SK-N-MC (cell line): ENCODE results near the gene CACNA2D1.
A peak's percentile ranks its signal among the peaks of the same experiment; 100 is the strongest.

ENCODE experiments used
- DNase-seq: peaks from one replicate; pipeline ENCODE4 v3.0.0-alpha.2; 2011; ENCODE audit warnings: low read depth, low spot score
- H3K27ac ChIP-seq: fragments of 200-600 bp; sonication (generic); 2 replicates; pipeline ENCODE4 v1.5.1; 2016; ENCODE audit warnings: mixed run types
- H3K36me3 ChIP-seq: fragments of 200-600 bp; sonication (generic); 2 replicates; pipeline ENCODE4 v1.6.1; 2017; ENCODE audit warnings: antibody characterized with exemption, low read length, mixed read lengths; ENCODE audit not compliant: insufficient read depth
- H3K4me3 ChIP-seq: fragments of 200-600 bp; sonication (generic); 2 replicates; pipeline ENCODE4 v1.5.1; 2016
- H3K9ac ChIP-seq: fragments of 200-600 bp; sonication (generic); 2 replicates; pipeline ENCODE4 v1.8.0; 2017; ENCODE audit warnings: mixed run types, mixed read lengths; ENCODE audit not compliant: insufficient read length
- H3K9me3 ChIP-seq: fragments of 200-600 bp; sonication (generic); 2 replicates; pipeline ENCODE4 v1.6.1; 2017; ENCODE audit warnings: low read depth, mild to moderate bottlenecking, antibody characterized with exemption, low read length, moderate library complexity, mixed read lengths
- EZH2 ChIP-seq: fragments of 200-600 bp; sonication (generic); IDR thresholded peaks from one replicate; pipeline ENCODE4 v1.6.1; 2017; ENCODE audit warnings: antibody characterized with exemption
- FOXP2 ChIP-seq: optimal IDR thresholded peaks from 2 replicates; pipeline ENCODE3; 2011; ENCODE audit warnings: mild to moderate bottlenecking, moderate library complexity; ENCODE audit not compliant: insufficient read depth; ENCODE audit errors: extremely low read length, control extremely low read depth
- POLR2AphosphoS5 ChIP-seq: IDR thresholded peaks from 2 replicates; pipeline ENCODE4 v1.6.1; 2012; ENCODE audit warnings: mild to moderate bottlenecking, low read depth, low read length, borderline replicate concordance

CACNA2D1 gene

DNA sequence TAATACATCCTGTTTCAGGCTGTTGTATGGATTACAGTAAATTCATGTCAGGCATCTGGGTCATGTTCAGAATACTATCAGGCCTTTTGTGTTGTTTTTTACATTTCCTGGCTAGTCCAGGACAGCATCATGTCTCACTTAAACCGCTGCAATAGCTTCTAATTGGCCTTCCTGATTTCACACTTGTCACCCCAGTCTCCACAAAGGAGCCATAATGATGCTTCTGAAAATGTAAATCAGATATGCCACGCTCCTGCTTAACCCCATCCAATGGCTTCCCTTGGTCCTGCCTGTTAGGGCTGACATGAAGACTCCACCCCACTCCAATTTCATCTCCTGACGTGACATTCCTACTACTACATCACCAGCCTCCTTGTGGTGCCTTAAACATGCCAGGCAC lies 220.0 kb downstream of the CACNA2D1 start:
- no peak for DNase-seq
- H3K4me3 ChIP-seq, result no peak overlapping the region
- H3K9me3 ChIP-seq, result no peaks in the 10 kb centered on the region
- no peak overlapping the region for H3K9ac ChIP-seq
- no peaks in the 10 kb centered on the region for H3K36me3 ChIP-seq
- no peak overlapping the region for H3K27ac ChIP-seq
- TF ChIP-seq EZH2, result no peak
- no peak for TF ChIP-seq POLR2AphosphoS5
- TF ChIP-seq FOXP2, result no peak

DNA sequence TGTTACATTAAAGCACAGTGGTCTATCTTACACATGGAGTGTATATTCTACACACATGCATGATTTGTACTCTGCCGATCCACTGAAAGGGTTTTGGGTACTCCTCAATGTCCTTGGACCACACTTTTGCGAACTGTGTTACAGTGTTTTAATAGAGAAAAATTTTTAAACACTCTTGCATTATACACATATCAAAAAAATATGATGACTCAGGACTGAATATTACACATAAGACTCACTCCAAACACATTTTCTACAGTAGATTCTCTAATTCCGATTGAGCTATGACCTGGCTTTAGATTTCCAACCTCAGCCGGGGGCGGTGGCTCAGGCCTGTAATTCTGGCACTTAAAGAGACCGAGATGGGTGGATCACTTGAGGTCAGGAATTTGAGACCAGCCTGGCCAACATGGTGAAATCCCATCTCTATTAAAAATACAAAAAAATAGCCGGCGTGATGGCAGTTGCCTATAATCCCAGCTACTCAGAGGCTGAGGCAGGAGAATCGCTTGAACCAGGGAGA lies 222.4 kb downstream of the CACNA2D1 start:
- Histone ChIP-seq H3K9me3 (no peaks in the 10 kb centered on the region), H3K4me3 (no peak overlapping the region), H3K9ac (no peak overlapping the region), H3K36me3 (no peaks in the 10 kb centered on the region), H3K27ac (no peak overlapping the region)
- DNase-seq, result no peak
- TF ChIP-seq POLR2AphosphoS5, result no peak
- TF ChIP-seq EZH2, result no peak
- TF ChIP-seq FOXP2, result no peak

DNA sequence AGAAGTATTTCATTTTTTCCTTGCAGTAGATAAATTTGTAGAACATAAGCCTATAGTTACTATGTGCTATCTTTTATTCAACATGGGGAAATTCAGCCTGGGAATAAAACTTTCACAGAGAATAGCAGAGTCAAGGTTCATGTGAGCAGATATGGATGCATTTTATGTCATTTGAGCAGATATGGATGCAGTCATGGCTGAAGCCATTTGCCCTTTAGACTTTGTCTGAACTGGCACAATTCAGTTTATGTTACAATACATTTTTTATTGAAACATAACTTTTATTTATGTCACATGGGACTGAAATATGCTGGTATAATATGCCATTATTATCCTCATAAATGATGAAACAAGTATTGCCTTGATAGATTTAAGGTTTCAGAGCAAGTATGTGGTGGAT lies 231.1 kb downstream of the CACNA2D1 start:
- TF ChIP-seq EZH2, result no peak
- no peak for TF ChIP-seq POLR2AphosphoS5
- no peak for TF ChIP-seq FOXP2
- DNase-seq, result no peak
- Histone ChIP-seq H3K36me3 (0 out of 2 replicates have a peak, but pooled peaks cover 4% of the 10 kb centered on the region), H3K9me3 (no peaks in the 10 kb centered on the region), H3K27ac (no peak overlapping the region), H3K9ac (no peak overlapping the region), H3K4me3 (no peak overlapping the region)

GRCh38 chr7:82211333-82211732 lies 232.2 kb downstream of the CACNA2D1 start:
- H3K4me3 ChIP-seq, result no peak overlapping the region
- H3K27ac ChIP-seq, result no peak overlapping the region
- H3K9ac ChIP-seq, result no peak overlapping the region
- no peaks in the 10 kb centered on the region for H3K9me3 ChIP-seq
- TF ChIP-seq EZH2 (no peak), POLR2AphosphoS5 (no peak), FOXP2 (no peak)
- H3K36me3 ChIP-seq, result 0 out of 2 replicates have a peak, but pooled peaks cover 4% of the 10 kb centered on the region
- DNase-seq, result no peak

DNA sequence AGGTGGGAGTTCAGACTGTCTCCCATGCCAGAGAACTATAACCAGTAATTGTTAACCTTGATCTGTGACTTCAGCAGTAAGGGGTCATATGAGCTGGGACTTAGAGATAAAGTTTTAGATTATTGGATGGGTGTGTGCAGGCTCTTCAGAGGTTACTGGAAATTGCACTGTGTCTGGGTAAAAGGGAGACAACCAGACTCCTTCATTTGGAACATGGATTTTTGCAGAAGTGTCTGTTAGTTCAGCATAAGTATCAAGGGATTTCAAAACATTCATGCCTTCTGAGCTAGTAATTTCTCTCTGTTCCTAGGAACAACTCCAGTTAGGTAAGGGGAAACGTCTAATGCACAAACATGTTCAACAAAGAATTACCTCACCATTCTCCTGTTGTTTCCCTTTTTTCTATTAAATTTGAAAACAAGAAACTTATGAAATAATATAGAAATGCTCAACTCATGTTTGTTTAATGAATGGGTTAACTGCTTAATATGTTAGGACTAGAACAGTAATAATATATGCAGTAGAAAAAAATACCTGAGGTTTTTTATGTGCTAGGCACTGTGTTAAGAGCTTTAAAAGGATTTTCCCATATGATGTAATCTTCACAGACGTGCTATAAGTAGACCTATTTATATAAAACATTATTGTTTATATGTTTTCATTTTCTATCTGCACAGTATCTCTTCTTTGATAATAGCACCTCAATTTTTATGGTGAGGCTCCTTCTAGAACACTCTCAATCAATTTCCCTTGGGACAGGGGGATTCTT lies 233.0 kb downstream of the CACNA2D1 start:
- peak overlapping the region; percentile 52 for H3K27ac ChIP-seq
- TF ChIP-seq EZH2, result no peak
- TF ChIP-seq POLR2AphosphoS5, result no peak
- TF ChIP-seq FOXP2, result no peak

GRCh38 chr7:82209179-82209747 lies 234.3 kb downstream of the CACNA2D1 start:
- H3K27ac ChIP-seq, result no peak overlapping the region
- no peaks in the 10 kb centered on the region for H3K9me3 ChIP-seq
- H3K4me3 ChIP-seq, result no peak overlapping the region
- no peak for DNase-seq
- no peak overlapping the region for H3K9ac ChIP-seq
- H3K36me3 ChIP-seq, result peaks cover 3% of the 10 kb centered on the region; the same call in 1 of the 2 replicates
- TF ChIP-seq FOXP2 (no peak), POLR2AphosphoS5 (no peak), EZH2 (no peak)

More for the DNA sequence above, 233.0 kb downstream of the CACNA2D1 start:
- no peak overlapping the region for H3K9ac ChIP-seq
- DNase-seq, result no peak
- H3K4me3 ChIP-seq, result no peak overlapping the region
- no peaks in the 10 kb centered on the region for H3K9me3 ChIP-seq
- H3K36me3 ChIP-seq, result 0 out of 2 replicates have a peak, but pooled peaks cover 4% of the 10 kb centered on the region

- no peak for DNase-seq
- H3K36me3 ChIP-seq, result no peaks in the 10 kb centered on the region; the same call in 1 of the 2 replicates
- no peak overlapping the region for H3K27ac ChIP-seq
- no peak for TF ChIP-seq EZH2
- no peak for TF ChIP-seq POLR2AphosphoS5
- TF ChIP-seq FOXP2, result no peak
- H3K4me3 ChIP-seq, result no peak overlapping the region
- no peak overlapping the region for H3K9ac ChIP-seq
- no peaks in the 10 kb centered on the region for H3K9me3 ChIP-seq
Observed at GRCh38 chr7:82204694-82205093, 238.9 kb downstream of the CACNA2D1 start.

GRCh38 chr7:82202965-82203364 lies 240.6 kb downstream of the CACNA2D1 start:
- TF ChIP-seq POLR2AphosphoS5, result no peak
- TF ChIP-seq FOXP2, result no peak
- TF ChIP-seq EZH2, result no peak
- no peaks in the 10 kb centered on the region; the same call in 1 of the 2 replicates for H3K36me3 ChIP-seq
- no peak for DNase-seq
- H3K27ac ChIP-seq, result no peak overlapping the region
- no peaks in the 10 kb centered on the region for H3K9me3 ChIP-seq
- no peak overlapping the region for H3K9ac ChIP-seq
- no peak overlapping the region for H3K4me3 ChIP-seq

- H3K4me3 ChIP-seq, result no peak overlapping the region
- no peak overlapping the region for H3K9ac ChIP-seq
- H3K27ac ChIP-seq, result no peak overlapping the region
- no peaks in the 10 kb centered on the region for H3K9me3 ChIP-seq
- no peak for DNase-seq
- H3K36me3 ChIP-seq, result no peaks in the 10 kb centered on the region; the same call in 1 of the 2 replicates
- TF ChIP-seq POLR2AphosphoS5 (no peak), EZH2 (no peak), FOXP2 (no peak)
Observed at GRCh38 chr7:82202107-82202506, 241.5 kb downstream of the CACNA2D1 start.
